SU-DHL-6 (cell line): ENCODE measurements around the gene GOLGA5.

Source experiments
- EZH2phosphoT487 ChIP-seq: fragments of 200-600 bp; sonication (generic), shearing (Covaris generic); conservative IDR thresholded peaks from 2 replicates; pipeline ENCODE4 v1.6.1; 2018; ENCODE audit warnings: mild to moderate bottlenecking, antibody characterized with exemption, low read length, moderate library complexity, mixed read lengths
- TF ChIP-seq, protein P1 (sequence below): fragments of 200-600 bp; sonication (generic); IDR thresholded peaks from one replicate; pipeline ENCODE4 v1.5.1; 2017; ENCODE audit warnings: antibody characterized with exemption, mild to moderate bottlenecking, low read length, moderate library complexity; ENCODE audit not compliant: insufficient read depth, poor library complexity, severe bottlenecking

DNA sequence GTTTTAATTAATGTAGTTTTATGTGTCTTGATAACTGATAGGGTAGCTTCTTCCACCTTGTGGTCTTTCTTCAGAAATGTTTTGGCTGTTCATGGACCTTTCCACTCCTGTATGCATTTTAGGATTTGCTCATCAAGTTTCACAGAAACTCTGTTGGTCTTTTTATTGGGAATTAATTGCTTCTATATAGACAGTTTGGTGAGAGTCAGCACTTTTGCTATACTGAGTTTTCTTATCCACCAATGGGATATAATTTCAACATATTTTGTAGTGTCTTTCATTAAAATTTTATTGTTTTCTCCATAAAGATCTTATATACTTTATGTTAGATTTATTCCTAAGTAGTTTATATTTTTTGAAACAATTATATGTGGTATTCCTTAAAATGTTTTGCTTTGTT lies 7.8 kb downstream of the GOLGA5 start:
- TF ChIP-seq, protein P1, sequence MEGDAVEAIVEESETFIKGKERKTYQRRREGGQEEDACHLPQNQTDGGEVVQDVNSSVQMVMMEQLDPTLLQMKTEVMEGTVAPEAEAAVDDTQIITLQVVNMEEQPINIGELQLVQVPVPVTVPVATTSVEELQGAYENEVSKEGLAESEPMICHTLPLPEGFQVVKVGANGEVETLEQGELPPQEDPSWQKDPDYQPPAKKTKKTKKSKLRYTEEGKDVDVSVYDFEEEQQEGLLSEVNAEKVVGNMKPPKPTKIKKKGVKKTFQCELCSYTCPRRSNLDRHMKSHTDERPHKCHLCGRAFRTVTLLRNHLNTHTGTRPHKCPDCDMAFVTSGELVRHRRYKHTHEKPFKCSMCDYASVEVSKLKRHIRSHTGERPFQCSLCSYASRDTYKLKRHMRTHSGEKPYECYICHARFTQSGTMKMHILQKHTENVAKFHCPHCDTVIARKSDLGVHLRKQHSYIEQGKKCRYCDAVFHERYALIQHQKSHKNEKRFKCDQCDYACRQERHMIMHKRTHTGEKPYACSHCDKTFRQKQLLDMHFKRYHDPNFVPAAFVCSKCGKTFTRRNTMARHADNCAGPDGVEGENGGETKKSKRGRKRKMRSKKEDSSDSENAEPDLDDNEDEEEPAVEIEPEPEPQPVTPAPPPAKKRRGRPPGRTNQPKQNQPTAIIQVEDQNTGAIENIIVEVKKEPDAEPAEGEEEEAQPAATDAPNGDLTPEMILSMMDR: no peak
- no peak for TF ChIP-seq EZH2phosphoT487
